PC-3 (cell line): ENCODE measurements around the gene MACROH2A2.

Source experiments
- EZH2 ChIP-seq: fragments of 300-600 bp; sonication (generic); IDR thresholded peaks from one replicate; pipeline ENCODE4 v1.6.1; 2017; ENCODE audit warnings: antibody characterized with exemption, mild to moderate bottlenecking, low read length; ENCODE audit not compliant: unreplicated experiment
- TF ChIP-seq, protein P1 (sequence below): fragments of 300-600 bp; sonication (generic); conservative IDR thresholded peaks from 2 replicates; pipeline ENCODE4 v1.5.1; 2017; ENCODE audit warnings: antibody characterized with exemption, low read depth, mild to moderate bottlenecking, low read length

DNA sequence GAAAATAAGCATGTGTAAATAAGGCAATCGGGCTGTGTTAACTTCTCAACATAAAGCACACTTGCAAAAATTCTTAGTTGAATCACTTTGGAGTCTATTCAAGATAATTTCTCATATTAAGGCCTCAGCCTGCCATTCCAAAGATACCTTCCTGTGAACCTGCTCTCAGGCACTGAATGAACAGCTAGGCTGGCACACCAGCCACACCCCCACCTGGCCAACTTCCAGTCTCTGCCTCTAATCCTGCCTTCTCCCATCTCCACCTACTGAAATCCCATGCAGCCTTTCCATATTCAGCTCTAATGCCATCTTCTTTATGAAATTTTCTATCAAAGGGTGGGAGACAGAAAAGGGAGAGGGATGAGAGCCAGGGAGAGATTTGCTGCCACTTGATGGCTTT, 17.1 kb upstream of the MACROH2A2 start:
- TF ChIP-seq, protein P1, sequence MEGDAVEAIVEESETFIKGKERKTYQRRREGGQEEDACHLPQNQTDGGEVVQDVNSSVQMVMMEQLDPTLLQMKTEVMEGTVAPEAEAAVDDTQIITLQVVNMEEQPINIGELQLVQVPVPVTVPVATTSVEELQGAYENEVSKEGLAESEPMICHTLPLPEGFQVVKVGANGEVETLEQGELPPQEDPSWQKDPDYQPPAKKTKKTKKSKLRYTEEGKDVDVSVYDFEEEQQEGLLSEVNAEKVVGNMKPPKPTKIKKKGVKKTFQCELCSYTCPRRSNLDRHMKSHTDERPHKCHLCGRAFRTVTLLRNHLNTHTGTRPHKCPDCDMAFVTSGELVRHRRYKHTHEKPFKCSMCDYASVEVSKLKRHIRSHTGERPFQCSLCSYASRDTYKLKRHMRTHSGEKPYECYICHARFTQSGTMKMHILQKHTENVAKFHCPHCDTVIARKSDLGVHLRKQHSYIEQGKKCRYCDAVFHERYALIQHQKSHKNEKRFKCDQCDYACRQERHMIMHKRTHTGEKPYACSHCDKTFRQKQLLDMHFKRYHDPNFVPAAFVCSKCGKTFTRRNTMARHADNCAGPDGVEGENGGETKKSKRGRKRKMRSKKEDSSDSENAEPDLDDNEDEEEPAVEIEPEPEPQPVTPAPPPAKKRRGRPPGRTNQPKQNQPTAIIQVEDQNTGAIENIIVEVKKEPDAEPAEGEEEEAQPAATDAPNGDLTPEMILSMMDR = no peak
- TF ChIP-seq EZH2 = no peak
